HepG2 (cell line): Measurements from ENCODE around the gene MAN1B1. TPM values are rescaled to one million over a fixed set of nuclear protein-coding genes. Genes with fewer than 3 reads are reported as not detected.
A peak's percentile ranks its signal among the peaks of the same experiment; 100 is the strongest.

Source experiments
- ARID5B ChIP-seq: IDR thresholded peaks from 2 replicates; pipeline ENCODE4 v1.4.0; 2020; ENCODE audit warnings: mild to moderate bottlenecking, missing genetic modification reagents
- BRCA1 ChIP-seq: sonication (generic); formaldehyde crosslinking; IDR thresholded peaks from 2 replicates; pipeline ENCODE4 v1.4.0; 2020; ENCODE audit warnings: missing genetic modification reagents
- FOXP1 ChIP-seq, 2 experiments: fragments of 450-650 bp in 1 of 2; IDR thresholded peaks; 2 replicates each; pipeline ENCODE4 v1.6.1; 2017 to 2018; ENCODE audit warnings: antibody characterized with exemption in 1 of 2
- HOXD1 ChIP-seq: sonication (generic); formaldehyde crosslinking; IDR thresholded peaks from 2 replicates; pipeline ENCODE4 v1.5.0; 2020; ENCODE audit warnings: missing genetic modification reagents
- KDM3A ChIP-seq: IDR thresholded peaks from 2 replicates; pipeline ENCODE4 v1.6.1; 2018; ENCODE audit warnings: low read depth, missing compliant biosample characterization
- MEIS2 ChIP-seq: sonication (generic); formaldehyde crosslinking; IDR thresholded peaks from 2 replicates; pipeline ENCODE4 v1.9.0; 2021; ENCODE audit warnings: mild to moderate bottlenecking, missing genetic modification reagents
- PHF5A ChIP-seq: IDR thresholded peaks from one replicate; pipeline ENCODE4 v1.6.1; 2018; ENCODE audit warnings: low read depth, missing genetic modification reagents; ENCODE audit not compliant: unreplicated experiment
- RBFOX2 ChIP-seq: fragments of 200-400 bp; formaldehyde crosslinking; IDR thresholded peaks from 2 replicates; pipeline ENCODE4 v1.6.1; 2017; ENCODE audit warnings: low read depth, mild to moderate bottlenecking, low read length
- RFX1 ChIP-seq: fragments of 450-650 bp; IDR thresholded peaks from 2 replicates; pipeline ENCODE4 v1.6.1; 2017
- RFX3 ChIP-seq: IDR thresholded peaks from 2 replicates; pipeline ENCODE4 v1.6.1; 2016; ENCODE audit warnings: missing biosample characterization, missing genetic modification reagents
- ZNF282 ChIP-seq: fragments of 450-650 bp; IDR thresholded peaks from 2 replicates; pipeline ENCODE4 v1.6.1; 2018; ENCODE audit not compliant: partially characterized antibody
- ZNF33A ChIP-seq: sonication (generic); formaldehyde crosslinking; IDR thresholded peaks from 2 replicates; pipeline ENCODE4 v1.5.1; 2020; ENCODE audit warnings: missing genetic modification reagents, mild to moderate bottlenecking, moderate library complexity, borderline replicate concordance
- ZNF367 ChIP-seq: sonication (generic); formaldehyde crosslinking; IDR thresholded peaks from 2 replicates; pipeline ENCODE4 v1.4.0; 2020; ENCODE audit warnings: missing genetic modification reagents, borderline replicate concordance
- ZNF670 ChIP-seq: sonication (generic); formaldehyde crosslinking; IDR thresholded peaks from 2 replicates; pipeline ENCODE4 v1.8.0; 2022; ENCODE audit warnings: mild to moderate bottlenecking, missing genetic modification reagents, borderline replicate concordance
- ZNF674 ChIP-seq: sonication (generic); formaldehyde crosslinking; IDR thresholded peaks from 2 replicates; pipeline ENCODE4 v1.5.0; 2020; ENCODE audit warnings: low read depth, mild to moderate bottlenecking, missing genetic modification reagents
- ZNF724P ChIP-seq: sonication (generic); formaldehyde crosslinking; IDR thresholded peaks from 2 replicates; pipeline ENCODE4 v1.8.0; 2022; ENCODE audit warnings: missing genetic modification reagents, borderline replicate concordance
- ZSCAN5A ChIP-seq: sonication (generic); formaldehyde crosslinking; IDR thresholded peaks from 2 replicates; pipeline ENCODE4 v1.8.0; 2022; ENCODE audit warnings: mild to moderate bottlenecking, missing genetic modification reagents, borderline replicate concordance
- ZXDC ChIP-seq: sonication (generic); formaldehyde crosslinking; IDR thresholded peaks from 2 replicates; pipeline ENCODE4 v1.5.0; 2020; ENCODE audit warnings: mild to moderate bottlenecking, missing genetic modification reagents
- polyA plus RNA-seq, 8 experiments: library from polyadenylated mRNA; depleted of rRNA in 3 of 8; stranded (reverse) in 7 of 8; unstranded in 1 of 8; fragments of >200 nt; fragmentation: Illumina TruSeq in 4 of 8; extraction: Trizol in 4 of 8; gene quantifications; 2 replicates each; pipeline versions ENCODE4 v1.2.1 to v1.2.3, GENCODE V29; 2011 to 2016; ENCODE audit warnings: low read depth in 4 of 8, missing spikeins in 1 of 8, mixed read lengths in 1 of 8; ENCODE audit not compliant: insufficient read depth in 1 of 8
- total RNA-seq, 5 experiments: library from RNA; depleted of rRNA; stranded (reverse); fragments of >200 nt; fragmentation: Illumina TruSeq; extraction: Trizol; gene quantifications; 2 replicates each; pipeline ENCODE4 v1.2.3, GENCODE V29; 2016; ENCODE audit warnings: low read depth in 1 of 5
- TF ChIP-seq, protein P1 (sequence below): sonication (generic); formaldehyde crosslinking; IDR thresholded peaks from 2 replicates; pipeline ENCODE4 v1.5.1; 2020; ENCODE audit warnings: missing genetic modification reagents, mild to moderate bottlenecking, borderline replicate concordance

The MAN1B1 gene
- total and polyA plus RNA-seq, 2 of the 13 experiments (the other 11 are each of a cell fraction or from before 2014, with no cell fraction given) = 48.9 to 59.5 TPM

GRCh38 chr9:137055385-137056364 is 31.1 kb upstream of the MAN1B1 start (continued):
- no peak for TF ChIP-seq RFX3 (CRISPR knock-in tag)
- no peak; the same call in 1 of the 2 replicates for TF ChIP-seq ZNF367 (CRISPR knock-in tag)
- no peak for TF ChIP-seq ZXDC (CRISPR knock-in tag)
- TF ChIP-seq ZNF724P = no peak; the same call in 1 of the 2 replicates
- peak; percentile 35; the same call in 1 of the 2 replicates for TF ChIP-seq ARID5B
- no peak for TF ChIP-seq MEIS2 (CRISPR knock-in tag)
- no peak for TF ChIP-seq ZNF33A
- no peak for TF ChIP-seq ZNF282
- TF ChIP-seq ZSCAN5A = no peak
- no peak; the same call in 1 of the 2 replicates for TF ChIP-seq HOXD1
- TF ChIP-seq KDM3A (CRISPR knock-in tag) = no peak; the same call in 1 of the 2 replicates
- peak; percentile 60 for TF ChIP-seq PHF5A (CRISPR knock-in tag)
- no peak for TF ChIP-seq ZNF674
- no peak for TF ChIP-seq RFX1
- no peak for TF ChIP-seq FOXP1 (IDR thresholded peaks at IDR 0.05)
- no peak for TF ChIP-seq FOXP1 (CRISPR knock-in tag; IDR thresholded peaks at IDR 0.05)
- TF ChIP-seq BRCA1 (CRISPR knock-in tag) = no peak
- TF ChIP-seq RBFOX2 = peak; percentile 53
- TF ChIP-seq, protein P1, sequence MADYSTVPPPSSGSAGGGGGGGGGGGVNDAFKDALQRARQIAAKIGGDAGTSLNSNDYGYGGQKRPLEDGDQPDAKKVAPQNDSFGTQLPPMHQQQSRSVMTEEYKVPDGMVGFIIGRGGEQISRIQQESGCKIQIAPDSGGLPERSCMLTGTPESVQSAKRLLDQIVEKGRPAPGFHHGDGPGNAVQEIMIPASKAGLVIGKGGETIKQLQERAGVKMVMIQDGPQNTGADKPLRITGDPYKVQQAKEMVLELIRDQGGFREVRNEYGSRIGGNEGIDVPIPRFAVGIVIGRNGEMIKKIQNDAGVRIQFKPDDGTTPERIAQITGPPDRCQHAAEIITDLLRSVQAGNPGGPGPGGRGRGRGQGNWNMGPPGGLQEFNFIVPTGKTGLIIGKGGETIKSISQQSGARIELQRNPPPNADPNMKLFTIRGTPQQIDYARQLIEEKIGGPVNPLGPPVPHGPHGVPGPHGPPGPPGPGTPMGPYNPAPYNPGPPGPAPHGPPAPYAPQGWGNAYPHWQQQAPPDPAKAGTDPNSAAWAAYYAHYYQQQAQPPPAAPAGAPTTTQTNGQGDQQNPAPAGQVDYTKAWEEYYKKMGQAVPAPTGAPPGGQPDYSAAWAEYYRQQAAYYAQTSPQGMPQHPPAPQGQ = no peak
- no peak for TF ChIP-seq ZNF670 (CRISPR knock-in tag)
